Measurements from ENCODE around the gene RFX4. TPM values are rescaled to one million over a fixed set of nuclear protein-coding genes. Genes with fewer than 3 reads are reported as not detected.

RFX4 gene
- total and polyA plus RNA-seq, 9 of the 15 experiments (the other 6 are each of a cell fraction or from before 2014, with no cell fraction given): not detected

DNA sequence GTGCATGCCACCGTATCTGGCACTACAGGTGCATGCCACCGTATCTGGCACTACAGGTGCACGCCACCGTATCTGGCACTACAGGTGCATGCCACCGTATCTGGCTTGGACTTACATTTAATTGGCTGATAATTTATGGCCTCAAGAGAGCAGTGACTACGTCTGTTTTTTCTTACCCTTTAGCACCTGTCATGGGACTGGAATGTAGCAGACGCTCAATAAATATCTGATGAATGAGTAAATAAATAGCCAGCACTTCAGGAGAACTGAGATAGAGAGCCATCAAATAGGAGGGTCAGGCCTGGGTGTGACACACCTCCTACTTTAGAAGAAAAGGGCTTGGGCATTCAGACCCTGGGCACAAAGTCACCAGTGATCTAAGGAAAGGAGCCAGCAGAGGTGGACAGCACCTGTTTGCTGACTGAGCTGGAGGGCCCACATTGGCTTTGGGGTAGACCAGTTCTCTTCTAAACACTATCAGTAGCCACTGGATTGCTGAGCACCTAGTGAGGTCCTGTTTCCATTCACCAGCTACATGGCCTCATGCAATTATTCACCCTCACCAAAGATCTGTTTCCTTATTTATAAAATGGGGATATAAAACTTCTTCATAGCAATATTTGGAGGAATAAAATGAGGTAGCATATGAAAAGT, 50.1 kb downstream of the RFX4 start:
- Histone ChIP-seq H4K20me1 (replicated peaks; ENCODE audit: control insufficient read depth, insufficient read depth, low read length) (no peaks in the 10 kb centered on the region), H3K79me2 (ENCODE audit: control insufficient read depth, insufficient read depth, low read length) (no peaks in the 10 kb centered on the region), H3K4me1 (replicated peaks in 1 of 2; ENCODE audit: control insufficient read depth in 2 of 2, insufficient read depth in 2 of 2, low read length in 2 of 2) (no peaks in the 10 kb centered on the region), H2AFZ (ENCODE audit: low read depth, low read length) (no peak overlapping the region), H3K36me3 (ENCODE audit: control insufficient read depth, insufficient read depth, low read length) (no peaks in the 10 kb centered on the region), H3K27ac (ENCODE audit: extremely low read depth, low read depth, low read length) (no peak overlapping the region), H3K9ac (ENCODE audit: insufficient read depth in 1 of 2, low read depth in 2 of 2, low read length in 2 of 2) (no peak overlapping the region), H3K4me2 (ENCODE audit: insufficient read depth, low read length) (no peak overlapping the region), H3K27me3 (ENCODE audit: control insufficient read depth in 2 of 2, insufficient read depth in 2 of 2, low read length in 2 of 2) (peaks cover 0 to 9% of the 10 kb centered on the region in 2 experiments; a peak in 2 of 5 replicates), H3K9me1 (ENCODE audit: control insufficient read depth, insufficient read depth, low read length) (no peaks in the 10 kb centered on the region), H3K9me3 (replicated peaks; ENCODE audit: control insufficient read depth, insufficient read depth, low read depth, low read length) (no peaks in the 10 kb centered on the region), H3K4me3 (no peak overlapping the region)
- CTCF ChIA-PET (ENCODE audit: low intra/inter-chr PET ratio): no interaction called here
- ATAC-seq (no peak), DNase-seq (ENCODE audit: extremely low read depth in 1 of 4, low spot score in 3 of 4) (no peak), FAIRE-seq (no peak)
- intact Hi-C loops (cut with micrococcal nuclease) (no loop called here), in situ Hi-C loops (cut with MboI) (no loop called here)
- TF ChIP-seq YBX1 (IDR thresholded peaks at IDR 0.05) (no peak), ATF7 (IDR thresholded peaks at IDR 0.05) (no peak)
- POLR2A ChIA-PET: no interaction called here
- 1% methylated on average over 7 of the region's 7 CpGs for WGBS (ENCODE audit: insufficient coverage, low coverage, missing lambda C conversion rate)
- BruUV-seq (replicated peaks): no TSS peak

DNA sequence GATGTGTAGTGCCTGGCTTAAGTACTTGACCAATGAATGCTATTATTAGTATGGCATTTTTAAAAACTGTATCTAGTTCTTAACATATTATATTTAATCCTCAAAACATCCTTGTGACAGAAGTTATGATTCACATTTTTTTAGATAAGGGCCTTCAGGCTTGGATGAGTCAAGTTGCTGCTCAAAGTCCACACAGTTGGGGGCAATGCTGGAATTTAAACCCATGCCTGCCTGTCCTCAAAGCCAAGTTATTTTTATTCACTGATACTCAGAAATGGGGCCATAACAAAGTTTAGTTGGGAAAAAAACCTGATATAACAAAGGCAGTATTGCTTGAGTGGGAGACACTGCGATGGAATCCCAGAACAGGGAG, 50.6 kb downstream of the RFX4 start:
- no TSS peak for BruUV-seq (replicated peaks)
- no peak overlapping the region for H2AFZ ChIP-seq (ENCODE audit: low read depth, low read length)
- intact Hi-C loops (cut with micrococcal nuclease): no loop called here
- H3K27ac ChIP-seq (ENCODE audit: extremely low read depth, low read depth, low read length): no peak overlapping the region
- no peak for DNase-seq (ENCODE audit: extremely low read depth in 1 of 4, low spot score in 3 of 4)
- peaks cover 0 to 7% of the 10 kb centered on the region in 2 experiments; a peak in 2 of 5 replicates for H3K27me3 ChIP-seq (ENCODE audit: control insufficient read depth in 2 of 2, insufficient read depth in 2 of 2, low read length in 2 of 2)
- H3K4me2 ChIP-seq (ENCODE audit: insufficient read depth, low read length): no peak overlapping the region
- no peak overlapping the region for H3K9ac ChIP-seq (ENCODE audit: insufficient read depth in 1 of 2, low read depth in 2 of 2, low read length in 2 of 2)
- no peaks in the 10 kb centered on the region for H4K20me1 ChIP-seq (replicated peaks; ENCODE audit: control insufficient read depth, insufficient read depth, low read length)
- FAIRE-seq: no peak
- WGBS (ENCODE audit: insufficient coverage, low coverage, missing lambda C conversion rate): 0% methylated on average over 1 of the region's 1 CpG
- no peak for TF ChIP-seq NCOA1 (IDR thresholded peaks at IDR 0.05; ENCODE audit: low read depth)
- no peak for TF ChIP-seq PHB (CRISPR knock-in tag; IDR thresholded peaks at IDR 0.05)
- TF ChIP-seq, protein P1, sequence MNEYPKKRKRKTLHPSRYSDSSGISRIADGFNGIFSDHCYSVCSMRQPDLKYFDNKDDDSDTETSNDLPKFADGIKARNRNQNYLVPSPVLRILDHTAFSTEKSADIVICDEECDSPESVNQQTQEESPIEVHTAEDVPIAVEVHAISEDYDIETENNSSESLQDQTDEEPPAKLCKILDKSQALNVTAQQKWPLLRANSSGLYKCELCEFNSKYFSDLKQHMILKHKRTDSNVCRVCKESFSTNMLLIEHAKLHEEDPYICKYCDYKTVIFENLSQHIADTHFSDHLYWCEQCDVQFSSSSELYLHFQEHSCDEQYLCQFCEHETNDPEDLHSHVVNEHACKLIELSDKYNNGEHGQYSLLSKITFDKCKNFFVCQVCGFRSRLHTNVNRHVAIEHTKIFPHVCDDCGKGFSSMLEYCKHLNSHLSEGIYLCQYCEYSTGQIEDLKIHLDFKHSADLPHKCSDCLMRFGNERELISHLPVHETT (CRISPR knock-in tag; conservative IDR thresholded peaks at IDR 0.05 in 1 of 2, IDR thresholded peaks at IDR 0.05 in 1 of 2): no peak
- no peak for TF ChIP-seq TAF1 (IDR thresholded peaks at IDR 0.05; ENCODE audit: control insufficient read depth, extremely low read depth, insufficient read depth, low read length, severe bottlenecking)
- H3K4me1 ChIP-seq (replicated peaks in 1 of 2; ENCODE audit: control insufficient read depth in 2 of 2, insufficient read depth in 2 of 2, low read length in 2 of 2): no peaks in the 10 kb centered on the region
- ATAC-seq: no peak
- H3K36me3 ChIP-seq (ENCODE audit: control insufficient read depth, insufficient read depth, low read length): no peaks in the 10 kb centered on the region
- ChIA-PET POLR2A (no interaction called here), CTCF (ENCODE audit: low intra/inter-chr PET ratio) (no interaction called here)
- no peaks in the 10 kb centered on the region for H3K9me3 ChIP-seq (replicated peaks; ENCODE audit: control insufficient read depth, insufficient read depth, low read depth, low read length)
- in situ Hi-C loops (cut with MboI): no loop called here
- H3K9me1 ChIP-seq (ENCODE audit: control insufficient read depth, insufficient read depth, low read length): no peaks in the 10 kb centered on the region
- H3K4me3 ChIP-seq: no peak overlapping the region
- H3K79me2 ChIP-seq (ENCODE audit: control insufficient read depth, insufficient read depth, low read length): no peaks in the 10 kb centered on the region
